K562 (cell line): Measurements from ENCODE around the gene CELSR2. TPM values are rescaled to one million over a fixed set of nuclear protein-coding genes. Genes with fewer than 3 reads are reported as not detected.

Experiments
- ARID1B ChIP-seq: fragments of 450-650 bp; IDR thresholded peaks from 2 replicates; pipeline ENCODE4 v1.6.1; 2016; ENCODE audit warnings: antibody characterized with exemption, mild to moderate bottlenecking, inconsistent platforms
- CTBP1 ChIP-seq: fragments of 450-650 bp; IDR thresholded peaks from 2 replicates; pipeline ENCODE4 v1.6.1; 2016; ENCODE audit warnings: borderline replicate concordance
- EGR1 ChIP-seq: fragments of 450-650 bp; conservative IDR thresholded peaks from 2 replicates; pipeline ENCODE4 v1.6.1; 2017; ENCODE audit warnings: mild to moderate bottlenecking
- NRF1 ChIP-seq, 2 experiments: fragments of 450-650 bp; IDR thresholded peaks in 1 of 2; conservative IDR thresholded peaks in 1 of 2; 2 replicates each; pipeline ENCODE4 v1.6.1; 2014; ENCODE audit warnings: mild to moderate bottlenecking in 2 of 2
- REST ChIP-seq, 2 experiments: fragments of 450-650 bp; formaldehyde crosslinking in 1 of 2; IDR thresholded peaks; 2 replicates each; pipeline versions ENCODE4 v1.4.0 to v1.6.1; 2014 to 2020; ENCODE audit warnings: mild to moderate bottlenecking in 2 of 2, borderline replicate concordance in 1 of 2, low read depth in 1 of 2
- SIRT6 ChIP-seq: IDR thresholded peaks from one replicate; pipeline ENCODE4 v1.6.1; 2012; ENCODE audit warnings: low read depth, mild to moderate bottlenecking, control low read depth, inconsistent platforms, low read length, moderate library complexity
- ZBTB40 ChIP-seq, 2 experiments: fragments of 450-650 bp in 1 of 2; sonication (generic) in 1 of 2; formaldehyde crosslinking in 1 of 2; IDR thresholded peaks; 2 replicates each; pipeline versions ENCODE4 v1.7.1 to v1.9.0; 2016 to 2022; ENCODE audit warnings: inconsistent platforms in 1 of 2, mild to moderate bottlenecking in 1 of 2, missing genetic modification reagents in 1 of 2
- ZNF586 ChIP-seq: fragments of 450-650 bp; formaldehyde crosslinking; conservative IDR thresholded peaks from 2 replicates; pipeline ENCODE4 v1.4.0; 2020; ENCODE audit warnings: mild to moderate bottlenecking, moderate library complexity
- ZNF780A ChIP-seq: fragments of 250-450 bp; sonication (Bioruptor Pico); IDR thresholded peaks from 2 replicates; pipeline ENCODE4 v1.5.0; 2021; ENCODE audit warnings: mild to moderate bottlenecking
- polyA plus RNA-seq, 8 experiments: library from polyadenylated mRNA; depleted of rRNA in 4 of 8; stranded (reverse) in 5 of 8; unstranded in 3 of 8; fragments of >200 nt; fragmentation: Nextera tagmentation in 2 of 8; fragmentation: Illumina TruSeq in 1 of 8; extraction: Ambion mirVana in 2 of 8; extraction: Trizol in 1 of 8; gene quantifications; 2 replicates each; pipeline versions ENCODE4 v1.2.1 to v1.2.3, GENCODE V29; 2011 to 2014; ENCODE audit warnings: inconsistent platforms in 1 of 8, missing spikeins in 1 of 8
- total RNA-seq, 7 experiments: library from RNA; depleted of rRNA in 6 of 7; stranded (reverse); fragments of >200 nt in 6 of 7; fragmentation: Illumina TruSeq in 2 of 7; extraction: Trizol in 2 of 7; gene quantifications; 2 replicates each; pipeline versions ENCODE4 v1.2.1 to v1.2.3, GENCODE V29; 2011 to 2021; ENCODE audit warnings: low replicate concordance in 1 of 7

Gene CELSR2
- total and polyA plus RNA-seq, 9 of the 15 experiments (the other 6 are each of a cell fraction or from before 2014, with no cell fraction given): 0.31 to 21.9 (median 4.2) TPM

GRCh38 chr1:109307274-109308021 lies 58.1 kb downstream of the CELSR2 start (continued):
- TF ChIP-seq REST (IDR thresholded peaks at IDR 0.05; ENCODE audit: borderline replicate concordance) (peak; percentile 7; the same call in 1 of the 2 replicates), REST (CRISPR knock-in tag; IDR thresholded peaks at IDR 0.05; ENCODE audit: low read depth) (no peak), ZBTB40 (IDR thresholded peaks at IDR 0.05) (0 out of 2 replicates have a peak, but pooled peaks have one; percentile 25), ZBTB40 (CRISPR knock-in tag; IDR thresholded peaks at IDR 0.05) (no peak), CTBP1 (peak; percentile 79), SIRT6 (no peak), ZNF586 (no peak), ZNF780A (CRISPR knock-in tag) (no peak), EGR1 (peak; percentile 85), NRF1 (conservative IDR thresholded peaks at IDR 0.05 in 1 of 2, IDR thresholded peaks at IDR 0.05 in 1 of 2) (peak; percentile 17 to 19; a peak in 2 of 4 replicates), ARID1B (peak; percentile 87)
